Stimulated activated CD8-positive, alpha-beta memory T cell treated with anti-CD3 and anti-CD28 coated beads, Interleukin-15, amount 100 ng/mL, for 1 hour (primary cell): ENCODE measurements around the gene TXNRD3.
"Not testable (repeated sequence)": the region's sequence is repeated elsewhere in the genome, so short reads cannot be mapped to it uniquely, and the experiment has no call there.

Source experiments
- DNase-seq: peaks from one replicate; pipeline ENCODE4 v3.0.0-alpha.2; 2020; ENCODE audit warnings: low read depth

Gene TXNRD3

GRCh38 chr3:126595479-126595878, 59.4 kb downstream of the TXNRD3 start:
- not testable (repeated sequence) for DNase-seq

GRCh38 chr3:126591515-126591914, 63.4 kb downstream of the TXNRD3 start:
- not testable (repeated sequence) for DNase-seq

- no peak for DNase-seq
Observed at GRCh38 chr3:126582311-126582710, 72.6 kb downstream of the TXNRD3 start.

GRCh38 chr3:126581569-126581968, 73.4 kb downstream of the TXNRD3 start:
- no peak for DNase-seq

- no peak for DNase-seq
Observed at GRCh38 chr3:126580746-126581145, 74.2 kb downstream of the TXNRD3 start.

- DNase-seq, result no peak
Observed at GRCh38 chr3:126578702-126579101, 76.2 kb downstream of the TXNRD3 start.

GRCh38 chr3:126577261-126577660, 77.7 kb downstream of the TXNRD3 start:
- no peak for DNase-seq

- DNase-seq, result no peak
Observed at GRCh38 chr3:126573492-126574117, 81.3 kb downstream of the TXNRD3 start.

GRCh38 chr3:126571078-126571477, 83.8 kb downstream of the TXNRD3 start:
- no peak for DNase-seq

GRCh38 chr3:126570103-126570541, 84.8 kb downstream of the TXNRD3 start:
- DNase-seq, result no peak

- no peak for DNase-seq
Observed at GRCh38 chr3:126569390-126569975, 85.4 kb downstream of the TXNRD3 start.

- DNase-seq, result no peak
Observed at GRCh38 chr3:126568776-126569342, 86.1 kb downstream of the TXNRD3 start.

- DNase-seq, result no peak
Observed at GRCh38 chr3:126567696-126568438, 87.1 kb downstream of the TXNRD3 start.

GRCh38 chr3:126562737-126563276, 92.1 kb downstream of the TXNRD3 start:
- no peak for DNase-seq

GRCh38 chr3:126558336-126559071, 96.4 kb downstream of the TXNRD3 start, which contains the start of gene C3orf22:
Gene C3orf22 (minus strand): TSS chr3:126558932. CDS start chr3:126553390, 5,542 bp downstream.
- DNase-seq, result no peak

- no peak for DNase-seq
Observed at GRCh38 chr3:126557761-126558160, 97.2 kb downstream of the TXNRD3 start.

- no peak for DNase-seq
Observed at GRCh38 chr3:126557415-126557745, 97.5 kb downstream of the TXNRD3 start.
